Testis (tissue), 2 donors: ENCODE measurements around the gene TMEM263.

Experiments
- CTCF ChIP-seq, 3 experiments: fragments of 450-650 bp in 2 of 3; fragments of 200-600 bp in 1 of 3; sonication (generic) in 1 of 3; IDR thresholded peaks; one replicate each; pipeline ENCODE4 v1.5.1; 2016 to 2019; ENCODE audit warnings: antibody characterized with exemption in 3 of 3, mild to moderate bottlenecking in 2 of 3, moderate library complexity in 1 of 3
- POLR2A ChIP-seq: fragments of 450-650 bp; IDR thresholded peaks from one replicate; pipeline ENCODE4 v1.6.1; 2017; ENCODE audit warnings: antibody characterized with exemption, mild to moderate bottlenecking, moderate library complexity

DNA sequence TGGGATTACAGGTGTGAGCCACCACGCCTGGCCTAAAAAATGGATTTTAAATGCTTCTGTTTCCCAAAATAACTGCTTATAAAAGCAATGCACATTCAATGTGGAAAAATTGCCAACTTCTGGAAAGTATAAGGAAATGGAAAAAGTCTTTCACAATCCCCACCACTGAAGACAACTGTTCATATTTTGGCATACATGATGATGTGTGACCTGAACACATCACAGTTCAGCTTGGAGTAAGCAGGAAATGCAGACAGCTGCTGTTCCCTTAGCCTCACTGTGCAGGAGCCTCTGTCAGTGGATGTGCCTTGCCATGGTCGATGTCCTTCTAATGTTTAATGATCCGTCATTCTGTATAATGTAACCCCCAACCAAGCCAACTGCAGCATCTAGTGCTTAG lies 26.1 kb downstream of the TMEM263 start:
- TF ChIP-seq CTCF (IDR thresholded peaks at IDR 0.05), result no peak
- no peak for TF ChIP-seq POLR2A
